HG03378 (cell line): ENCODE measurements around the gene VPS9D1.
A peak's percentile ranks its signal among the peaks of the same experiment; 100 is the strongest.
"Not testable (repeated sequence)": the region's sequence is repeated elsewhere in the genome, so short reads cannot be mapped to it uniquely, and the experiment has no call there.

Experiments used
- ATAC-seq: cut with Tn5 transposase; IDR thresholded peaks from one replicate; pipeline ENCODE4 v1.9.1; 2021; ENCODE audit warnings: mild to moderate bottlenecking, moderate library complexity; ENCODE audit not compliant: unreplicated experiment

VPS9D1 gene

GRCh38 chr16:89668790-89669158 lies 51.9 kb downstream of the VPS9D1 start:
- ATAC-seq: no peak

GRCh38 chr16:89667633-89668032 lies 53.1 kb downstream of the VPS9D1 start:
- no peak for ATAC-seq

GRCh38 chr16:89667000-89667399 lies 53.7 kb downstream of the VPS9D1 start:
- ATAC-seq: not testable (repeated sequence)

GRCh38 chr16:89664238-89664637 lies 56.5 kb downstream of the VPS9D1 start:
- not testable (repeated sequence) for ATAC-seq

- no peak for ATAC-seq
Measured at GRCh38 chr16:89661215-89661614, 59.5 kb downstream of the VPS9D1 start.

- ATAC-seq: no peak
Measured at GRCh38 chr16:89660146-89660545, 60.6 kb downstream of the VPS9D1 start.

GRCh38 chr16:89658221-89658879 lies 62.3 kb downstream of the VPS9D1 start:
- no peak for ATAC-seq

GRCh38 chr16:89657442-89658220 lies 63.1 kb downstream of the VPS9D1 start, which contains the start of the genes CHMP1A and SPATA33:
TSS of gene CHMP1A (minus strand) at chr16:89657708. CDS start at chr16:89657588, 120 bp downstream.
TSS of gene SPATA33 (plus strand) at chr16:89657836. CDS start at chr16:89657912, 76 bp downstream.
- ATAC-seq: peak; percentile 71
